K562 (cell line): ENCODE results near the gene SMG9. TPM values are rescaled to one million over a fixed set of nuclear protein-coding genes. Genes with fewer than 3 reads are reported as not detected.

ENCODE experiments used
- ATAC-seq: fragments of 200-7000 bp; cut with Tn5 transposase; 3 replicates; pipeline ENCODE4 v1.9.1; 2020; ENCODE audit warnings: moderate library complexity
- BruUV-seq: library from RNA; stranded (reverse); fragments of 400-500 nt; replicated peaks from 2 replicates; lab custom pipeline; 2021; lab: Mats Ljungman, UMichigan
- CTCF ChIA-PET: fragments of 300-600 bp; formaldehyde crosslinking; extraction: SDS; loops from one replicate; lab custom pipeline; 2021; ENCODE audit warnings: low intra/inter-chr PET ratio; lab: Yijun Ruan, JAX
- POLR2A ChIA-PET: fragments of 300-600, 350-650 bp; sonication (Branson Sonifier 250); formaldehyde crosslinking; extraction: SDS; loops from one replicate; lab custom pipeline; 2021; ENCODE audit warnings: antibody characterized with exemption, inconsistent platforms; lab: Yijun Ruan, JAX
- DNase-seq, 4 experiments: peaks; one replicate each; pipeline versions ENCODE4 v3.0.0 to v3.0.0-alpha.2; 2011 to 2018; ENCODE audit warnings: low spot score in 3 of 4, mixed read lengths in 3 of 4; ENCODE audit errors: extremely low read depth in 1 of 4
- FAIRE-seq: peaks from 2 replicates; lab custom pipeline; 2011; peaks lifted over from hg19 to GRCh38; lab: Jason Lieb, UNC
- H2AFZ ChIP-seq: 2 replicates; pipeline ENCODE4 v1.6.0; 2011; ENCODE audit warnings: low read depth, low read length, control low read depth, inconsistent platforms
- H3K27ac ChIP-seq: fragments of 200-600 bp; 3 replicates; pipeline ENCODE4 v1.8.0; 2011; ENCODE audit warnings: low read depth, mild to moderate bottlenecking, control low read depth, inconsistent platforms, low read length, moderate library complexity, mixed read lengths; ENCODE audit errors: extremely low read depth
- H3K27me3 ChIP-seq, 2 experiments: fragments of 300-600 bp in 1 of 2; 2 replicates in 1 of 2; 3 replicates in 1 of 2; pipeline versions ENCODE4 v1.6.0 to v1.8.0; 2011; ENCODE audit warnings: inconsistent platforms in 2 of 2, low read length in 2 of 2, mild to moderate bottlenecking in 1 of 2, mixed read lengths in 1 of 2, moderate library complexity in 1 of 2; ENCODE audit not compliant: control insufficient read depth in 2 of 2, insufficient read depth in 2 of 2
- H3K36me3 ChIP-seq: fragments of 300-600 bp; 3 replicates; pipeline ENCODE4 v1.8.0; 2011; ENCODE audit warnings: mild to moderate bottlenecking, low read length, inconsistent platforms; ENCODE audit not compliant: control insufficient read depth, insufficient read depth
- H3K4me1 ChIP-seq, 2 experiments: fragments of 200-600 bp in 1 of 2; replicated peaks in 1 of 2; 2 replicates in 1 of 2; 3 replicates in 1 of 2; pipeline versions ENCODE4 v1.5.1 to v1.8.0; 2011; ENCODE audit warnings: inconsistent platforms in 2 of 2, low read length in 2 of 2, mild to moderate bottlenecking in 1 of 2, mixed read lengths in 1 of 2, moderate library complexity in 1 of 2; ENCODE audit not compliant: control insufficient read depth in 2 of 2, insufficient read depth in 2 of 2
- H3K4me2 ChIP-seq: 2 replicates; pipeline ENCODE4 v1.6.1; 2011; ENCODE audit warnings: low read length, control low read depth, inconsistent platforms, mixed read lengths; ENCODE audit not compliant: insufficient read depth
- H3K4me3 ChIP-seq: fragments of 200-600 bp; sonication (generic), shearing (Covaris generic); 2 replicates; pipeline ENCODE4 v1.5.1; 2016; ENCODE audit warnings: control low read depth, inconsistent platforms
- H3K79me2 ChIP-seq: fragments of 200-600 bp; 3 replicates; pipeline ENCODE4 v1.8.0; 2011; ENCODE audit warnings: low read length, inconsistent platforms; ENCODE audit not compliant: control insufficient read depth, insufficient read depth
- H3K9ac ChIP-seq, 2 experiments: 2 replicates each; pipeline versions ENCODE4 v1.6.0 to v1.6.1; 2011; ENCODE audit warnings: low read depth in 2 of 2, low read length in 2 of 2, control low read depth in 1 of 2, inconsistent platforms in 1 of 2, mild to moderate bottlenecking in 1 of 2, mixed read lengths in 1 of 2; ENCODE audit not compliant: insufficient read depth in 1 of 2
- H3K9me1 ChIP-seq: one replicate; pipeline ENCODE4 v1.6.0; 2011; ENCODE audit warnings: inconsistent platforms, mild to moderate bottlenecking, low read length, moderate library complexity; ENCODE audit not compliant: control insufficient read depth, insufficient read depth
- H3K9me3 ChIP-seq: replicated peaks from 2 replicates; pipeline ENCODE4 v1.5.1; 2011; ENCODE audit warnings: low read depth, low read length, inconsistent platforms; ENCODE audit not compliant: control insufficient read depth, insufficient read depth
- H4K20me1 ChIP-seq: replicated peaks from 2 replicates; pipeline ENCODE4 v1.6.1; 2011; ENCODE audit warnings: low read length, inconsistent platforms, mixed read lengths; ENCODE audit not compliant: control insufficient read depth, insufficient read depth
- CBX5 ChIP-seq: IDR thresholded peaks from 2 replicates; pipeline ENCODE4 v1.6.1; 2014; ENCODE audit warnings: low read depth, borderline replicate concordance
- CHD1 ChIP-seq: fragments of 200-600 bp; sonication (generic); IDR thresholded peaks from one replicate; pipeline ENCODE4 v1.6.1; 2012; ENCODE audit warnings: mild to moderate bottlenecking, moderate library complexity, low read length, inconsistent platforms
- E4F1 ChIP-seq: fragments of 250-450 bp; sonication (Bioruptor Pico); IDR thresholded peaks from 2 replicates; pipeline ENCODE4 v1.5.0; 2021; ENCODE audit warnings: mild to moderate bottlenecking, borderline replicate concordance
- FUS ChIP-seq: fragments of 200-400 bp; formaldehyde crosslinking; optimal IDR thresholded peaks from 2 replicates; pipeline ENCODE3; 2017; ENCODE audit warnings: low read depth, low read length
- GABPB2 ChIP-seq: fragments of 250-450 bp; sonication (Bioruptor Pico); conservative IDR thresholded peaks from 2 replicates; pipeline ENCODE4 v1.5.1; 2021; ENCODE audit warnings: mild to moderate bottlenecking
- HMG20A ChIP-seq: fragments of 450-650 bp; formaldehyde crosslinking; conservative IDR thresholded peaks from 2 replicates; pipeline ENCODE4 v1.4.0; 2020; ENCODE audit warnings: mild to moderate bottlenecking, mixed read lengths
- NELFE ChIP-seq: IDR thresholded peaks from 2 replicates; pipeline ENCODE4 v1.6.1; 2011; ENCODE audit warnings: mild to moderate bottlenecking; ENCODE audit not compliant: insufficient read depth, insufficient read length
- RBM39 ChIP-seq: fragments of 200-400 bp; formaldehyde crosslinking; optimal IDR thresholded peaks from 2 replicates; pipeline ENCODE3; 2018; ENCODE audit warnings: low read depth, low read length
- RUNX1 ChIP-seq: sonication (generic); IDR thresholded peaks from 2 replicates; pipeline ENCODE4 v1.6.1; 2016; ENCODE audit warnings: antibody characterized with exemption, low read depth
- SMAD1 ChIP-seq: fragments of 150-350 bp; IDR thresholded peaks from 2 replicates; pipeline ENCODE4 v1.6.1; 2014; ENCODE audit warnings: low read length, low read depth; ENCODE audit not compliant: partially characterized antibody
- SOX6 ChIP-seq: fragments of 450-650 bp; IDR thresholded peaks from 2 replicates; pipeline ENCODE4 v1.6.1; 2014; ENCODE audit warnings: mild to moderate bottlenecking
- TAL1 ChIP-seq: fragments of 450-650 bp; IDR thresholded peaks from 2 replicates; pipeline ENCODE4 v1.6.1; 2016; ENCODE audit warnings: mild to moderate bottlenecking
- TCF3 ChIP-seq: sonication (generic); formaldehyde crosslinking; IDR thresholded peaks from 2 replicates; pipeline ENCODE4 v1.4.0; 2020; ENCODE audit warnings: mild to moderate bottlenecking, missing genetic modification reagents
- ZBTB7A ChIP-seq: IDR thresholded peaks from 2 replicates; pipeline ENCODE4 v1.6.1; 2011; ENCODE audit warnings: low read depth, mild to moderate bottlenecking, low read length, moderate library complexity, borderline replicate concordance; ENCODE audit not compliant: control insufficient read depth
- ZNF224 ChIP-seq: sonication (generic); formaldehyde crosslinking; IDR thresholded peaks from 2 replicates; pipeline ENCODE4 v1.8.0; 2022; ENCODE audit warnings: mild to moderate bottlenecking, missing genetic modification reagents
- WGBS: fragments of 100-300 bp; shearing (Covaris generic); methylation state at CpG from one replicate; pipeline ENCODE4 v1.1.6; 2016; ENCODE audit warnings: low coverage, mixed read lengths; ENCODE audit not compliant: insufficient coverage; ENCODE audit errors: missing lambda C conversion rate; 5-methylcytosine and 5-hydroxymethylcytosine counted together
- in situ Hi-C: fragments of 300-500 bp; cut with MboI; formaldehyde crosslinking; loops from 4 replicates; pipeline ENCODE4 v1.15.0; 2018; ENCODE audit warnings: inconsistent platforms, mixed read lengths
- intact Hi-C: fragments of 100-400 bp; cut with micrococcal nuclease; formaldehyde crosslinking; loops from 2 replicates; pipeline ENCODE4 v1.14.2; 2022
- polyA plus RNA-seq, 8 experiments: library from polyadenylated mRNA; depleted of rRNA in 4 of 8; stranded (reverse) in 5 of 8; unstranded in 3 of 8; fragments of >200 nt; fragmentation: Nextera tagmentation in 2 of 8; fragmentation: Illumina TruSeq in 1 of 8; extraction: Ambion mirVana in 2 of 8; extraction: Trizol in 1 of 8; gene quantifications; 2 replicates each; pipeline versions ENCODE4 v1.2.1 to v1.2.3, GENCODE V29; 2011 to 2014; ENCODE audit warnings: inconsistent platforms in 1 of 8, missing spikeins in 1 of 8
- total RNA-seq, 7 experiments: library from RNA; depleted of rRNA in 6 of 7; stranded (reverse); fragments of >200 nt in 6 of 7; fragmentation: Illumina TruSeq in 2 of 7; extraction: Trizol in 2 of 7; gene quantifications; 2 replicates each; pipeline versions ENCODE4 v1.2.1 to v1.2.3, GENCODE V29; 2011 to 2021; ENCODE audit warnings: low replicate concordance in 1 of 7
- TF ChIP-seq, protein P1 (sequence below): IDR thresholded peaks from 2 replicates; pipeline ENCODE4 v1.6.1; 2014; ENCODE audit warnings: antibody characterized with exemption

The SMG9 gene
- total and polyA plus RNA-seq, 9 of the 15 experiments (the other 6 are each of a cell fraction or from before 2014, with no cell fraction given), result 1.7 to 79.7 (median 40.2) TPM

- in situ Hi-C loops, result no loop called here
- TF ChIP-seq HMG20A (CRISPR knock-in tag) (no peak), ZNF224 (CRISPR knock-in tag) (no peak), ZBTB7A (no peak), SOX6 (no peak), FUS (no peak), E4F1 (CRISPR knock-in tag) (no peak), RBM39 (no peak), GABPB2 (CRISPR knock-in tag) (no peak), TAL1 (no peak), TCF3 (CRISPR knock-in tag) (no peak), CHD1 (no peak), RUNX1 (no peak), CBX5 (no peak), NELFE (no peak), SMAD1 (no peak)
- TF ChIP-seq, protein P1, sequence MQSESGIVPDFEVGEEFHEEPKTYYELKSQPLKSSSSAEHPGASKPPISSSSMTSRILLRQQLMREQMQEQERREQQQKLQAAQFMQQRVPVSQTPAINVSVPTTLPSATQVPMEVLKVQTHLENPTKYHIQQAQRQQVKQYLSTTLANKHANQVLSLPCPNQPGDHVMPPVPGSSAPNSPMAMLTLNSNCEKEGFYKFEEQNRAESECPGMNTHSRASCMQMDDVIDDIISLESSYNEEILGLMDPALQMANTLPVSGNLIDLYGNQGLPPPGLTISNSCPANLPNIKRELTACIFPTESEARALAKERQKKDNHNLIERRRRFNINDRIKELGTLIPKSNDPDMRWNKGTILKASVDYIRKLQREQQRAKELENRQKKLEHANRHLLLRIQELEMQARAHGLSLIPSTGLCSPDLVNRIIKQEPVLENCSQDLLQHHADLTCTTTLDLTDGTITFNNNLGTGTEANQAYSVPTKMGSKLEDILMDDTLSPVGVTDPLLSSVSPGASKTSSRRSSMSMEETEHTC, result no peak
These were observed 15.1 kb downstream of the SMG9 start for GRCh38 chr19:43739439-43740235.

More at GRCh38 chr19:43739439-43740235, 15.1 kb downstream of the SMG9 start:
- no peak for ATAC-seq
- H3K27ac ChIP-seq, result no peak overlapping the region
- H3K9me3 ChIP-seq, result no peaks in the 10 kb centered on the region
- POLR2A ChIA-PET, result interaction anchor here (0.8 to 0.9 kb wide), 2 partner anchors 15 to 18 kb away, joined by 3 read pairs; partner anchors contain the start of gene SMG9
- WGBS, result 90% methylated on average over 16 of the region's 16 CpGs
- peaks cover 93% of the 10 kb centered on the region for H3K36me3 ChIP-seq
- FAIRE-seq, result no peak
- H3K4me1 ChIP-seq, result no peaks in the 10 kb centered on the region
- CTCF ChIA-PET, result no interaction called here
- no peaks in the 10 kb centered on the region for H3K79me2 ChIP-seq
- H3K4me2 ChIP-seq, result no peak overlapping the region
- H3K9ac ChIP-seq, result no peak overlapping the region
- intact Hi-C loops, result no loop called here
- DNase-seq, result no peak
- no peak overlapping the region for H2AFZ ChIP-seq
- no peaks in the 10 kb centered on the region; the same call in 1 of the 2 replicates for H4K20me1 ChIP-seq
- H3K4me3 ChIP-seq, result no peak overlapping the region
- no TSS peak for BruUV-seq
- H3K9me1 ChIP-seq, result no peaks in the 10 kb centered on the region
- H3K27me3 ChIP-seq, result no peaks in the 10 kb centered on the region
